SU-DHL-6 (cell line): ENCODE data around the gene GGA3.

Experiments used
- H2AFZ ChIP-seq: fragments of 200-600 bp; sonication (generic); 2 replicates; pipeline ENCODE4 v1.6.1; 2014; ENCODE audit warnings: low read depth, mild to moderate bottlenecking, moderate library complexity, mixed read lengths, antibody characterized with exemption, low read length; ENCODE audit not compliant: severe bottlenecking
- H3F3A ChIP-seq: fragments of 200-600 bp; shearing (Covaris generic); 2 replicates; pipeline ENCODE4 v1.6.0; 2016; ENCODE audit warnings: antibody characterized with exemption, mild to moderate bottlenecking; ENCODE audit not compliant: insufficient read depth
- H3K27ac ChIP-seq: fragments of 200-600 bp; sonication (generic); 2 replicates; pipeline ENCODE4 v1.5.1; 2016; ENCODE audit warnings: low read depth, mild to moderate bottlenecking, low read length, moderate library complexity, mixed read lengths
- H3K27me3 ChIP-seq: fragments of 200-600 bp; sonication (generic), shearing (Covaris generic); 2 replicates; pipeline ENCODE4 v1.6.0; 2014; ENCODE audit warnings: mild to moderate bottlenecking, low read length
- H3K36me3 ChIP-seq: fragments of 200-600 bp; sonication (generic); 2 replicates; pipeline ENCODE4 v1.6.1; 2014; ENCODE audit warnings: mild to moderate bottlenecking, low read length, mixed read lengths
- H3K4me2 ChIP-seq: fragments of 300-600, 200-600 bp; shearing (Covaris generic), sonication (generic); 2 replicates; pipeline ENCODE4 v1.6.0; 2014; ENCODE audit warnings: low read length, low read depth, mild to moderate bottlenecking; ENCODE audit not compliant: poor library complexity, severe bottlenecking
- H3K4me3 ChIP-seq: fragments of 200-600 bp; sonication (generic); 2 replicates; pipeline ENCODE4 v1.5.1; 2014; ENCODE audit warnings: antibody characterized with exemption, low read length, mild to moderate bottlenecking, mixed read lengths; ENCODE audit not compliant: insufficient read depth, poor library complexity, severe bottlenecking
- H3K79me2 ChIP-seq: fragments of 200-600 bp; sonication (generic); 2 replicates; pipeline ENCODE4 v1.6.1; 2014; ENCODE audit warnings: mild to moderate bottlenecking, low read length, moderate library complexity; ENCODE audit not compliant: insufficient read depth
- H3K9ac ChIP-seq: fragments of 200-600 bp; sonication (generic); 2 replicates; pipeline ENCODE4 v1.7.0; 2014; ENCODE audit warnings: mild to moderate bottlenecking, low read length
- H3K9me2 ChIP-seq: fragments of 200-600 bp; sonication (generic); replicated peaks from 2 replicates; pipeline ENCODE4 v1.6.1; 2014; ENCODE audit warnings: low read length; ENCODE audit not compliant: insufficient read depth
- H3K9me3 ChIP-seq: fragments of 200-600 bp; sonication (generic); 2 replicates; pipeline ENCODE4 v1.6.1; 2014; ENCODE audit warnings: low read length, mixed read lengths; ENCODE audit not compliant: insufficient read depth
- H4K20me1 ChIP-seq: fragments of 200-600 bp; sonication (generic); 2 replicates; pipeline ENCODE4 v1.6.1; 2014; ENCODE audit warnings: low read depth, mild to moderate bottlenecking, antibody characterized with exemption, low read length, moderate library complexity, mixed read lengths
- CTCF ChIP-seq: fragments of 200-600 bp; sonication (generic); IDR thresholded peaks from one replicate; pipeline ENCODE4 v1.5.1; 2017; ENCODE audit warnings: antibody characterized with exemption, mild to moderate bottlenecking, low read length, moderate library complexity; ENCODE audit not compliant: insufficient read depth, poor library complexity, severe bottlenecking
- EZH2phosphoT487 ChIP-seq: fragments of 200-600 bp; sonication (generic), shearing (Covaris generic); conservative IDR thresholded peaks from 2 replicates; pipeline ENCODE4 v1.6.1; 2018; ENCODE audit warnings: mild to moderate bottlenecking, antibody characterized with exemption, low read length, moderate library complexity, mixed read lengths

Gene GGA3

DNA sequence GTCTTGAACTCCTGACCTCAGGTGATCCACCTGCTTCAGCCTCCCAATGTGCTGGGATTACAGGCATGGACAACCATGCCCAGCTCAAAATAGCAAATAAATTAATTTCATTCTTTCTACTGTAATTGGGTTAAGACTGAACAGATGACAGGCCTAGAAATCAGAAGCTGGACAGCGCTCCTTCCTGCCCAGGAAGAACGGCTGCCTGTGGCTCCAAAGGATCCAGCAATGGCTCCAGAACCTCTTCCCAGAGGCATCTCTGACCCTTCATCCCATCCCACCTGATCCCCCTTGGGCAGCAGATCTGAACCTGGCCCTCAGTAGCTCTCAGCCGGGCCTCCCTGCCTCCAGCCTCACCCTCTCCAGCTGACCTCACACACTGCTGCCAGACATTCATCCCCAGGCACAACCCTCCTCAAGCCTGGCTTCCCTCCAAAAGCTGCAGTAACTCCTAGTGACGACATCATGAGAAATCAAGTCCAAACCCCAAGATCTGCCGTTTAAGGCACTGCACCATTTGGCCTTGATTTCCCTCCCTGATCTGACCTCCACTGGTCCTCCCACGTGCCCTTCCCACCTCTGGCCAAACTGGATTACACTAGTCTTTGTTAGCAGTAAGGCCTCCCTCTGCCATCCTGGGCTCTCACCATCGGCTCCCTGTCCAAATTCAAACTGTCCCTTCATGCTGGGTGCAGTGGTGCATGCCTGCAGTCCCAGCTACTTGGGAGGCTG is 12.7 kb upstream of the GGA3 start:
- Histone ChIP-seq H4K20me1 (no peaks in the 10 kb centered on the region), H3K79me2 (peaks cover 13% of the 10 kb centered on the region), H3K4me2 (no peak overlapping the region), H3K27me3 (no peaks in the 10 kb centered on the region), H3K4me3 (no peak overlapping the region), H3K9me3 (no peaks in the 10 kb centered on the region), H3K9ac (no peak overlapping the region), H3K36me3 (peaks cover 4% of the 10 kb centered on the region; the same call in 1 of the 2 replicates), H3K27ac (no peak overlapping the region), H3K9me2 (no peaks in the 10 kb centered on the region), H2AFZ (no peak overlapping the region), H3F3A (peaks cover 30% of the 10 kb centered on the region)
- TF ChIP-seq CTCF (no peak), EZH2phosphoT487 (no peak)

- peak overlapping the region; percentile 82 for H3K27ac ChIP-seq
- no peaks in the 10 kb centered on the region for H3K27me3 ChIP-seq
- TF ChIP-seq CTCF (no peak), EZH2phosphoT487 (no peak)
- H4K20me1 ChIP-seq = no peaks in the 10 kb centered on the region
- 0 out of 2 replicates have a peak, but pooled peaks cover 2% of the 10 kb centered on the region for H3K36me3 ChIP-seq
- H3K9ac ChIP-seq = peak overlapping the region; percentile 100
- H3F3A ChIP-seq = peaks cover 33% of the 10 kb centered on the region
- no peak overlapping the region for H2AFZ ChIP-seq
- H3K79me2 ChIP-seq = peaks cover 15% of the 10 kb centered on the region
- peak overlapping the region; percentile 54 for H3K4me2 ChIP-seq
- H3K9me2 ChIP-seq = no peaks in the 10 kb centered on the region
- H3K9me3 ChIP-seq = no peaks in the 10 kb centered on the region
- no peak overlapping the region for H3K4me3 ChIP-seq
These were observed 11.4 kb upstream of the GGA3 start for GRCh38 chr17:75272848-75273184.

DNA sequence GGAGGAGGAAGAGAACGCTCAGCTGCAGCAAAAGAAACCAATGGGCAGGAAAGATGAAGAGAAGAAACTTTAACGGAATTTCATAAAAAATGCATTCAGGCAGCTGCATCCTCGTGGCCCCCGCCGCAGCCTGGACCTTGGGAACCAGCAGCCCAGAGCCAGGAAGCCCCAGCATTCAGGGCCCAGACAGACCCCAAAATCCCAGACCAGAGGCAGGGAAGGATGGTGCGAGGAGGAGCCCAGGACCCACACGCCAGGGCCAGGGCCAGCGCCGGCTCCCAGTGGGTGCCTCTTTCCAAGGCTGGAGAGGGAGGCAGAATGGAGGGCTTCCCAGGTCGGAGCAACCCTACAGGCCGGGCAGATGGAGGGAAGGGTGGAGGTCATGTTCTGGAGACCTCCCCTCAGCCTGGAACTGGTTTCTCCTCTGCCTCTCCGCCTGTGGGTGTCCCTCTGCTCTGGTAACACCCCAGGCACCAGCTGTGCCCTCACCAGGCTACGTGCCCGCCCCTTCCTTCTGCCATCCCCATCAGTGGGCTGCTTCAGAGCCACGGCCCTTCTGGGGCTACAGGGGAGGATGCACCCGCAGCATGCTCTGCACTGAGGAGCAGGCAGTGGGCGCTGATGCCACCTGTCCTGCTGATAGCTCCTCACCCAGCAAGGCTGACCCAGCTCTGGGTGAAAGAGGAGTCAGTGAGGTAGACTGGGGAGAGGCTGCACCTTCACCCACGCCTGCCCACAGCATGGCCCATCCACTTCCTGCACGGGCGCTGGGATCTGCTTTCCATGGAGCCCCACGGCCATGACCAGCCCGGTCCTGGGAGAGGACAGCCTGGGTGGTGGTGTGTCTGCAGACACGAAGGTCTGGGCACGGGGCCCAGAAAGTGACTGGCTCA is 10.8 kb upstream of the GGA3 start:
- peak overlapping the region; percentile 94 for H3K4me3 ChIP-seq
- H3K9me3 ChIP-seq = no peaks in the 10 kb centered on the region
- H3F3A ChIP-seq = peaks cover 33% of the 10 kb centered on the region
- no peaks in the 10 kb centered on the region for H3K9me2 ChIP-seq
- H2AFZ ChIP-seq = no peak overlapping the region
- H3K27ac ChIP-seq = peak overlapping the region; percentile 82
- H3K4me2 ChIP-seq = peak overlapping the region; percentile 54
- peak overlapping the region; percentile 100 for H3K9ac ChIP-seq
- H3K27me3 ChIP-seq = no peaks in the 10 kb centered on the region
- no peaks in the 10 kb centered on the region for H4K20me1 ChIP-seq
- peaks cover 15% of the 10 kb centered on the region for H3K79me2 ChIP-seq
- H3K36me3 ChIP-seq = 0 out of 2 replicates have a peak, but pooled peaks cover 2% of the 10 kb centered on the region
- TF ChIP-seq EZH2phosphoT487 (no peak), CTCF (peak; percentile 29)
